GM23248 (cell line): ENCODE results near the gene XCL2.

Source experiments
- EZH2 ChIP-seq: fragments of 200-600 bp; sonication (generic); IDR thresholded peaks from 2 replicates; pipeline ENCODE4 v1.6.1; 2018; ENCODE audit warnings: antibody characterized with exemption, mild to moderate bottlenecking; ENCODE audit not compliant: insufficient read depth, poor library complexity, severe bottlenecking
- EZH2phosphoT487 ChIP-seq: fragments of 200-600 bp; sonication (generic); IDR thresholded peaks from 2 replicates; pipeline ENCODE4 v1.6.1; 2018; ENCODE audit warnings: antibody characterized with exemption, moderate library complexity, mild to moderate bottlenecking, low read depth; ENCODE audit not compliant: insufficient read depth

- no peak for TF ChIP-seq EZH2phosphoT487
- TF ChIP-seq EZH2: no peak
Measured at GRCh38 chr1:168499688-168500049, 44.1 kb downstream of the XCL2 start.
